ENCODE measurements around the gene RALGPS1.
"Not testable (repeated sequence)": the region's sequence is repeated elsewhere in the genome, so short reads cannot be mapped to it uniquely, and the experiment has no call there.

Gene RALGPS1

GRCh38 chr9:127166111-127166510, 251.5 kb downstream of the RALGPS1 start:
- DNase-seq = no peak

GRCh38 chr9:127166651-127167524, 252.3 kb downstream of the RALGPS1 start:
- DNase-seq = no peak

- no peak for DNase-seq
Measured at GRCh38 chr9:127167560-127168326, 253.2 kb downstream of the RALGPS1 start.

- no peak for DNase-seq
Measured at GRCh38 chr9:127168756-127169574, 254.4 kb downstream of the RALGPS1 start.

GRCh38 chr9:127169575-127169883, 254.9 kb downstream of the RALGPS1 start:
- no peak for DNase-seq

GRCh38 chr9:127170103-127170502, 255.5 kb downstream of the RALGPS1 start:
- no peak for DNase-seq

- no peak for DNase-seq
Measured at GRCh38 chr9:127170652-127171051, 256.1 kb downstream of the RALGPS1 start.

GRCh38 chr9:127171348-127171747, 256.8 kb downstream of the RALGPS1 start:
- not testable (repeated sequence) for DNase-seq

- DNase-seq = no peak
Measured at GRCh38 chr9:127172066-127172707, 257.6 kb downstream of the RALGPS1 start.

- no peak for DNase-seq
Measured at GRCh38 chr9:127173063-127173462, 258.5 kb downstream of the RALGPS1 start.

- no peak for DNase-seq
Measured at GRCh38 chr9:127174386-127175318, 260.1 kb downstream of the RALGPS1 start.

- no peak for DNase-seq
Measured at GRCh38 chr9:127175319-127175715, 260.7 kb downstream of the RALGPS1 start.

GRCh38 chr9:127175764-127176163, 261.2 kb downstream of the RALGPS1 start:
- no peak for DNase-seq

GRCh38 chr9:127176631-127177030, 262.0 kb downstream of the RALGPS1 start:
- no peak for DNase-seq

- no peak for DNase-seq
Measured at GRCh38 chr9:127177231-127177630, 262.6 kb downstream of the RALGPS1 start.

- DNase-seq = no peak
Measured at GRCh38 chr9:127177665-127178265, 263.2 kb downstream of the RALGPS1 start.

GRCh38 chr9:127178686-127179632, 264.4 kb downstream of the RALGPS1 start:
- DNase-seq = no peak

- DNase-seq = no peak
Measured at GRCh38 chr9:127179633-127180441, 265.3 kb downstream of the RALGPS1 start.

Measured in activated CD4-positive, alpha-beta T cell treated with anti-CD3 and anti-CD28 coated beads, Interleukin-2, amount 50 U/mL, for 48 hours (primary cell).